ENCODE measurements around the gene PPM1H. TPM values are rescaled to one million over a fixed set of nuclear protein-coding genes. Genes with fewer than 3 reads are reported as not detected.

PPM1H gene
- total RNA-seq, 1 donor from 2014 or later, result 0.85 TPM

DNA sequence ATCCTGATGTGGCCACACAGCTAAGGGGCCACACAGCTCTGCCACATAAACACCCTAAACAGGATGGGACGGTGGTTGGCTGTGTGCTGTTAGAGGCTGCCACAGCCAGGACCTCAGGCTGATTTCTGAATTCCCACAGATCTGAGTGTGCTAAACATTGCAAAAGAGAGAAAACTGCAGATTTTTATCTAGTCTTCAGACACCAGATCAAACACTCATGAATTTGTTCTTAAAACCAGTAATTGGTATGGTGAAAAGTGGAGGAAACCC is 277.7 kb downstream of the PPM1H start:
- TF ChIP-seq, protein P1, sequence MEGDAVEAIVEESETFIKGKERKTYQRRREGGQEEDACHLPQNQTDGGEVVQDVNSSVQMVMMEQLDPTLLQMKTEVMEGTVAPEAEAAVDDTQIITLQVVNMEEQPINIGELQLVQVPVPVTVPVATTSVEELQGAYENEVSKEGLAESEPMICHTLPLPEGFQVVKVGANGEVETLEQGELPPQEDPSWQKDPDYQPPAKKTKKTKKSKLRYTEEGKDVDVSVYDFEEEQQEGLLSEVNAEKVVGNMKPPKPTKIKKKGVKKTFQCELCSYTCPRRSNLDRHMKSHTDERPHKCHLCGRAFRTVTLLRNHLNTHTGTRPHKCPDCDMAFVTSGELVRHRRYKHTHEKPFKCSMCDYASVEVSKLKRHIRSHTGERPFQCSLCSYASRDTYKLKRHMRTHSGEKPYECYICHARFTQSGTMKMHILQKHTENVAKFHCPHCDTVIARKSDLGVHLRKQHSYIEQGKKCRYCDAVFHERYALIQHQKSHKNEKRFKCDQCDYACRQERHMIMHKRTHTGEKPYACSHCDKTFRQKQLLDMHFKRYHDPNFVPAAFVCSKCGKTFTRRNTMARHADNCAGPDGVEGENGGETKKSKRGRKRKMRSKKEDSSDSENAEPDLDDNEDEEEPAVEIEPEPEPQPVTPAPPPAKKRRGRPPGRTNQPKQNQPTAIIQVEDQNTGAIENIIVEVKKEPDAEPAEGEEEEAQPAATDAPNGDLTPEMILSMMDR (IDR thresholded peaks at IDR 0.05), result no peak
- Histone ChIP-seq H3K4me3 (no peak overlapping the region), H3K27ac (no peak overlapping the region), H3K9me3 (no peaks in the 10 kb centered on the region), H3K27me3 (no peaks in the 10 kb centered on the region), H3K36me3 (no peaks in the 10 kb centered on the region), H3K4me1 (peaks cover 0 to 4% of the 10 kb centered on the region in 2 donors)
- no peak for DNase-seq (ENCODE audit: low spot score in 2 of 2)
- intact Hi-C loops (cut with DNase I), result no loop called here

DNA sequence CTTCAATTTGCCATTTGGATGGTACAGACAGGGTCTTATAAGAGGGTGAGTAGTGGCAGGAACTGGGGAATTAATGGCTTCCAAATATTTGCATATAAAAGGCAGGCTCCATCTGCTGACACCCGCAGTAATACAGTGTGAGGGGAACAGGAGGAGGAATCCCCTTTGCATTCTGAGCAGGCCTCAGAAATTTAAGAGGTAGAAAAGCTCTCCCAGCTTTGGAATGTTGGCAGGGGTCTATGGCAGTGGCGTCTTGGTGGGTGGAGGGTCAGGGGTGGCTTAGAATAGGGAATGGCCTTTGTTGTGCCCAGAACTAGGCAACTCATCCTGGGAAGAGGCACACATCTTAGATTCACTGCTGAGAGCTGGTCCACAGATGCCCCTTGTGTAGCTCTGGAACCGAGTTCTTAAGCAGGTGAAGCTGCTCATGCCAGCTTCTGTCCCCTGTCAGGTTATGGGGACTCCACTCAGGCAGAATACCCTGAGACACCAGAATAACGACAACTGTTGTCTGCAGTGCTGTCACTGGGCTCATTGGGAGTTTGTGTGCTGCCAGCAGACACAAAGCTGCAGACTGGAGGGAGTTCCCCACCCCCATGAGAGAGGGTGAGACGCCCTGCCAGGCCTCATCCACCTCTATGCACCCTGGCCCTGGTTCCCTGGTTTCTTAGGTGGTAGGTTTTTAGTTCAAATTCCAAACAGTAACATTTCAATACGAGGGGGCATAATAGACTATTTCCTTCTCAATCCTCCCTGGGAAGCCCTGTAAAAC is 278.2 kb downstream of the PPM1H start:
- no peak for DNase-seq (ENCODE audit: low spot score in 2 of 2)
- Histone ChIP-seq H3K4me3 (no peak overlapping the region), H3K27ac (no peak overlapping the region), H3K27me3 (no peaks in the 10 kb centered on the region), H3K4me1 (peaks cover 0 to 4% of the 10 kb centered on the region in 2 donors), H3K36me3 (no peaks in the 10 kb centered on the region), H3K9me3 (no peaks in the 10 kb centered on the region)
- intact Hi-C loops (cut with DNase I), result no loop called here
- TF ChIP-seq, protein P1 (IDR thresholded peaks at IDR 0.05), result no peak

DNA sequence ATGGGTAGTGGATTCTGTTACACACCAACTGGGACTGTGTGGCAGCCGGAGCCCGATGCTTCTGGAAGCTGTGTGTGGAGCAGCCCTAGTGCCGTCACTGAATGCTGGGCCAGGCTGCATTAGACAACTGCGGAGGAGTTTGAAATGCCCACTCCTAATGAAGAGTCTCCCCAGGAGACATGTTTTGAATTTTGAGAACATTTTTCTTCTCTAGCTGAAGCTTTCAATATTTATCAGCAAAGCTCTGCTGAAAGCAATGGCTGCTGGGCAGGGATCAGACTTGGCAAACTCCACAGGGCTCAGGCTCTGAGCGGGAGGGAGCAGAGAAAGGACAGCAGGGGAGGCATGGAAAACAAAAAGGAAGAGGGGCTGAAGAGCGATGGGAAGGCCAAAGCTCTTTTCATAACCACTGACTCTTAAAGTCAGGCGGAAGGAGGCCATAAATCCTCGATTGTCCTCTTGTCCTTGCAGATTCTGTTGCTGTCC is 279.2 kb downstream of the PPM1H start:
- intact Hi-C loops (cut with DNase I), result no loop called here
- Histone ChIP-seq H3K27me3 (no peaks in the 10 kb centered on the region), H3K36me3 (no peaks in the 10 kb centered on the region), H3K4me1 (peaks cover 0 to 4% of the 10 kb centered on the region in 2 donors), H3K27ac (no peak overlapping the region), H3K4me3 (no peak overlapping the region), H3K9me3 (no peaks in the 10 kb centered on the region)
- TF ChIP-seq, protein P1 (IDR thresholded peaks at IDR 0.05), result no peak
- no peak for DNase-seq (ENCODE audit: low spot score in 2 of 2)

DNA sequence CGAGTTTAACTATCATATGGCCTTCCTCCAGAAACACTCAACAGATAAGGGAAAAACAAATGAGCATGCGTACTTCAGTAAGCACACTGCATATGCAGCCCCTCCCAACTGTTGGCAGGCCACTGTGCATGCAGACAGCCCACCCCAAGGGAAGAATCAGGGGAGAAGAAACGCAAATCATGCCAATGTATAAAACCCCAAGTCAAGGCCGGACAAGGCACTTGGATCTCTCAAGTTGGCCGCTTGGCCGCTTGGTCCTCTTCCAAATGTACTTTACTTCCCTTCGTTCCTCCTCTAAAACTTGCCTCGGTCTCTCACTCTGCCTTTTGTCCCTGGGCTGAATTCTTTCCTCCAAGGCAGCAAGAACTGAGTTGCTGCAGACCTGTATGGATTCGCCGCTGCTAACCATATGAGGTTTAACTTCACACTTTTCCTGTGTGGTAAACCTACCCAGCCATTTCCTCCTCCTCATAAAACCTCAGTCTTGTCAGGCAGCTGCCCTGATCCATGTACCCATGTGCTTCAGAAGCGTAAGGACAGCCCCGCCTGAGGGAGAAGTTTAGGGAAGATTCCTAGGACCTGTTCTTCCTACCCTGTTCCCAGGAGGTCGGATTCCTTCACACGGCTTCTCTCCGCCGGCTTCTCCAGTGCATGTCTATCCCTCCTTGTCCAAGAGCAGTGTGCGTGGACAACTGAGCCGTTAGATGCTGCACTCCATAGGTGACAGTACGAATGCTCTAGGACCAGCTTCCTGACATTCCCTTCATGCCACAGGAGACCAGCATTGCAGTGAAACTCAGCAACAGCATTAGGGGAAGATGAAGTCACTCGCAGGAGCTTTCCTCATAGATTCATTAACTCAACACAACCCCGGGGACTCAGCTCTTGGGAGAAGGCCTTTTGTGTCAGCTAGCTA is 280.4 kb downstream of the PPM1H start:
- Histone ChIP-seq H3K36me3 (no peaks in the 10 kb centered on the region), H3K9me3 (no peaks in the 10 kb centered on the region), H3K4me1 (peaks cover 0 to 4% of the 10 kb centered on the region in 2 donors), H3K27me3 (no peaks in the 10 kb centered on the region), H3K4me3 (no peak overlapping the region), H3K27ac (no peak overlapping the region)
- no peak for DNase-seq (ENCODE audit: low spot score in 2 of 2)
- TF ChIP-seq, protein P1 (IDR thresholded peaks at IDR 0.05), result no peak
- intact Hi-C loops (cut with DNase I), result no loop called here

DNA sequence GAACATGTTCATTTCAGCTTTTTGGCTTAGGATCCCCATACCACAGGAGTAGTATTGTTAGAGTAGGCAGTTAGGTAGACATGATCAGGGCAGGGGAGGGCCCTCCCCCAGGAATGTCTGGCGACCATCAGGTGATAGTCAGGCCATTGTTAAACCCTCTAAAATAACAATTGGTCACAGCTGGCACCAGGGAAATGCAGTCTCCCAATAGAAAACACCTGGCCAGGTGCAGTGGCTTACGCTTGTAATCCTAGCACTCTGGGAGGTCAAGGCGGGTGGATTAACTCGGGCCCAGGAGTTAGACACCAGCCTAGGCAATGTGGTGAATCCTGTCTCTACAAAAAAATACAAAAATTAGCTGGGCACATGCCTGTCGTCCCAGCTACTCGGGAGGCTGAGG is 281.2 kb downstream of the PPM1H start:
- Histone ChIP-seq H3K9me3 (no peaks in the 10 kb centered on the region), H3K36me3 (no peaks in the 10 kb centered on the region), H3K4me1 (peaks cover 0 to under 1% of the 10 kb centered on the region in 2 donors), H3K27me3 (no peaks in the 10 kb centered on the region), H3K4me3 (no peak overlapping the region), H3K27ac (no peak overlapping the region)
- TF ChIP-seq, protein P1 (IDR thresholded peaks at IDR 0.05), result no peak
- intact Hi-C loops (cut with DNase I), result no loop called here
- no peak for DNase-seq (ENCODE audit: low spot score in 2 of 2)
